Measurements from ENCODE around the gene PRUNE1.

The PRUNE1 gene

DNA sequence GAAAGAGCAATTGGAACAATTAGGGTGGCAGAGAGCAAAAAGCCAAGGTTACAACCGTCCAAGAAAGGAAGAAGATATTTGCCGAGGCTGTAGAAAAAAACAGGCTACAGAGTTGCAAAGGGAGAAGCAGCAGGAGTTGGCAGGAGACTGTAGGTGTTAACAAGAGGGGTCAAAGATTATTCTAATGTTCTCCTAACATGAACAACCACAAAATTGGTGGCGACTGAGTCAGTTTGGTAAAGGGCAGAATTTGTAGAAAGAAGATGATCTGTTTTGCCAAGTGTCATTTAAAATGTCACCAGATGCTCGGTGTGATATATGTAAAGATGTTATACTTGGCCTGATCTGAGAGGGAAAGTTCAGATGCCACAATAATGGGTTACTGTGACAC, 401 bp upstream of the PRUNE1 start:
- no peak for DNase-seq

DNA sequence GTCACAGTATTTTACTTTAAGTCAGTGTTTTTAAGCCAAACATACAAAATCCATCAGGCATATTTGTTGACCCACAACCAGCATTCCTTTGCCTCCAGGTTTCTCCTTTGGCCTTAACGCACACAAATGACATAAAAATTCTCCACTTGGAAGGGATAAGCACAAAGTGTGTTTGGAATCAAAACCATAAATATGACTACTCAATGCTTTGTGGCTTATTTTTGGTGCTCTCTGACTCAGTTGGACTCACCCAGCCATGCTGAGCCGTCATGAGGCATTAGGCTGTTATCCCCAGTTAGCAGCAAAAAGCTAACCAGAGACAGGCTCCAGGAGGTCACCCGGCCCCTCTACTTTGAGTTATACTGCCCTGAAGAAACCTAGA, 948 bp downstream of the PRUNE1 start:
- DNase-seq: no peak

DNA sequence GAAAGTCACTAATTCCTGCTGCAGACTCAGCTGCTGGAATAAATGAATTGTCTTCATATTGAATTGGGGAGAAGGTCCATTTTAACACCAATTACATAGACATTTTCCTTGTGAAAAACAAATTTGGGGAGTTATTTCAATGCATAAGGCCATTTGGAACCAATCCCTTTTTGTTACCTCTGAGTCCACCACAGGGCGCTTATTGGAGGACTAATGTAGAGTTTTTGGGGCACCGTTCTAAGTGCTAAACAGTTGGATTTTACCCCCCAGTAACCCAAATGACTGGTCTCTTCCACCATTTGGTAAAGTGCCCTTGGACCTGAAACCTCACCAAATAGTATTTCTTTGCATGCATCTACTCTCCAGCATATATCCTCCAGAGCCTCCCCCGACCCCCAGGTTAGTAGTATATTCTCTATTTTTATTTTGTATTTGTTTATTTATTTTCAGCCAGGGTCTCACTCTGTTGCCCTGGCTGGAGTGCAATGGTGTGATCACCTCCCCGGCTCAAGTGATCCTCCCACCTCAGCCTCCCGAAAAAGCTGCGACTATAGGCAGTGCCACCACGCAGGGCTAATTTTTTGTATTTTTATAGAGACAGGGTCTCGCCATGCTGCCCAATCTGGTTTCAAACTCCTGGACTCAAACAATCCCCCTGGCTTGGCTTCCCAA, 1.6 kb downstream of the PRUNE1 start:
- DNase-seq: no peak

DNA sequence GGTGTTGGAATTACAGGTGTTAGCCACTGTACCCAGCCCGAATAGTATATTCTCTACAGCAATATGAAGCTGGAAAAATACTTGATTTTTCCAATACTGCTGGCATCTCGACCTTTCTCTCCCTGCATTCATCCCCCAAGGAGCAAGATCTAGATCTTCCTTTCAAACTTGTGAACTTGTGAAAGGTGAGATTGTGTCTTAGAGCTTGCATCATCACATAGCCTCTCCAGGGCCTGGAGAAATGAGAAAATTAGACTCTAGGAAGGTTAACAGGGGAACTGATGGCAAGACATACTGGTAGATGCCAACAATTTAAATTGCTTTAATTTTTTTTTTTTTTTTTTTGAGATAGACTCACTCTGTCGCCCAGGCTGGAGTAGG, 2.1 kb downstream of the PRUNE1 start:
- no peak for DNase-seq

DNA sequence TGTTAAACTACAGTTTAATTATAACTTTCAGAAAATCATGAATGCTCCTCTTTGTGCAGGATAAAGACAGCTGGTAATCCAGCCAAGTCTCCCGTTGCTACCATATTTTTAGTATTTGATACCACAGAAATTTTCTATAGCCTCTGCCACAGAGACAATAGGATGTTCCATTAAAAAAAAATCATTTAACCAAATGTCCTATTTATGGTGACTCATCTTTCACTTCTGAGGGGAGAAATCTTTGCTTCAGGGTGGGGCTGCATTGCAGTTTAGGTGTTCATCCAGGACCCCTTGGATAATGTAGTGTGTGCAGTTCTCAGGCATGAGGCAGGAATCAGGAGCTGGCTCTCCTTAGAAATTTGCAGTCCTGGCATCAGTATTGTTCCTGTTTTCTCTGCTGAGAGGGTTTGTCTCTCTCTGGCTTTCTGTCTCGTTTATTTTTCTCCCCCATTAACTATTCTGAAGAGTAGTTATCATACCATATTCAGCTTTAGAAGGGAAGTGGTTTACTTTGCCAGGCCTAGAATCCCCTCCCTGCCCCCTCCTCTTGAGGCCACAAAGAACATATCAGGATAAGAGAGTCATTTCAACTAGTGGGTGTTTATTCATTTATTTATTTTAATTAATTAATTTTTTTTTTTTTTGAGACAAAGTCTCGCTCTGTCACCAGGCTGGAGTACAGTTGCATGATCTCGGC, 3.1 kb downstream of the PRUNE1 start:
- DNase-seq: no peak

DNA sequence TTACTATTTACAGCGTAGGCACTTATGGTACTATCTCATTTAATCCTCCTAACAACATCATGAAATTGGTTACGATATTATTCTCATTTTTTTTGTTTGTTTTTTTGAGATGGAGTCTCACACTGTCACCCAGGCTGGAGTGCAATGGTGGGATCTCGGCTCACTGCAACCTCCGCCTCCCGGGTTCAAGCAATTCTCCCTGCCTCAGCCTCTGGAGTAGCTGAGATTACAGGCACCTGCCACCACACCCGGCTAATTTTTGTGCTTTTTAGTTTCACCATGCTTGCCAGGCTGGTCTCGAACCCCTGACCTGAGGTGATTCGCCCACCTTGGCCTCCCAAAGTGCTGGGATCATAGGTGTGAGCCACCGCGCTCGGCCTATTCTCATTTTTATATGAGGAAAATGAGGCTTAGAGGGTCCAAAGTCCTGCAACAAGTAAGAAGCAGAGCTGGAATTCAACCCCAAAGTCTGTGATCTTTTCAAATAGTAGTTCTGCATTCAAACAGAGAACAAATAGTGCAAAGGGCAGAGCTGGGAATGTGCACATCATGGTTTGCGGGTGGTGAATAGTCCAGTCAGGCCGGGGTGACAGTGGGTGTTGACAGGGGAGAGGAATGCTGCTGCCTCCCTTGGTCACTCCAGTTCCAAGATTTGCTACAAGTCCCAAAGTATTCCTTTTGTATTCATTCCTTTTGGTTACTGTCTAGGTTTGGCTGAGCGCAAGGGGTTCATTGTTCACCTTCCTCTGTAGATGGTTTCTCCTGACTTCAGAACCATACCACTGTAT, 4.6 kb downstream of the PRUNE1 start:
- no peak for DNase-seq

DNA sequence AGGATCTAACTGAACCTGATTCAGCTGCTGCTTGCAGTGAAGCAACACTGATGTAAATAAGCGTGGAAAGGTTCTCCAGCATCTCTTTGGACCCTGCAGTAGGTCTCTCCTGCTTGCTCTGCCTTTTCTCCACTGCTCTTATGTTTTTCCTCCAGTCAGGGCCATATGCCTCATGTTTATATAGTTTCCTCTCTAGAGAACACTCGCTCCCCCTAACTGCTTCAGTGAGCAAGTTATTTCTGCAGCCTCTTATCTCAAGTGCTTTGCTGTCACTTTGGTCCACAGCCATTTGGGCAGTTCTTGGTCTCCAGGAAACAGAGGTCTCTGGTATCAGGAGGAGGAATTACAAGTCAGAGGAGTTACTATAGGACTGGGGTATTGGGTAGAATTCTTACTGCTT, 5.3 kb downstream of the PRUNE1 start:
- no peak for DNase-seq

DNA sequence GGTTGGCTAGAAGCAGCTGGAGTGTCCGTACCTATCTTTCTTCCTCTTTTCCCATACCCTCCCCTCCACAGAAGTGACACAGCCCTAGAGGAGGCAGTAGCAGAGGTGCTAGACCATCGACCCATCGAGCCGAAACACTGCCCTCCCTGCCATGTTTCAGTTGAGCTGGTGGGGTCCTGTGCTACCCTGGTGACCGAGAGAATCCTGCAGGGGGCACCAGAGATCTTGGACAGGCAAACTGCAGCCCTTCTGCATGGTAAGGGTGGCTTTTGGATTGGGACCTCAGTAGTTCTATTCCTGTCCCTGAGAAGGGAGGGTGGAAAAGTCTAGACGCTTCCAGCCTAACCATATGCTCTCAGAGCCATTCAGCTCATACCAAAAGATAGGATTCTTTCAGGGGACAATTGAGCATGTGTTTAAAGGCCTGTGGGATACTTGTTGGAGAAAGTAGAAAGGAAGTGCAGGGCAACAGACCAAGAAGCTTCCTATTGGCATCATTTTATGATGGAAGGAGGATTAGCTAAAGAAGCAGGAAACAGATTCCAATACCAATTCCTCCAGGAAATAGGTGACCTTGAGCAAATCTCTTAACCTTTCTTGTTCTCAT, 16.4 kb downstream of the PRUNE1 start:
- DNase-seq: peak; percentile 74 to 76

DNA sequence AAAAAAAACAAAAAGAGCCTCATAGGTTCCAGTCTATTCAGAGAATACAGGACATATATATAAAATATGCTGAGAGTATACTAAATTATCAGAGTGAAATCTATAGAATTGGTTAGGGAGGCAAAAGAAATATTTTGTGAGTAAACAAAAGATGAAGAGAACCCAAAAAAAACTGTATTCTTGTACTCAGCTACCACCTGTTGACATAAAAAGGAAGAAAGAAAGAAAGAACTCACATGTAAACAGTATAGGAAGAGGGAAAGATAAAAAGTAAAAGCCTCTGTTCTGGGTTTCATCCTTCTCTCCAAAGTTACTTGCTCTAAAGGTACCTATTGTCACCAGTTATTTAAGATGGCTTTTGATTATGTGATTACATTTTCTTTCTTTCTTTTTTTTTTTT, 18.2 kb downstream of the PRUNE1 start:
- DNase-seq: no peak

DNA sequence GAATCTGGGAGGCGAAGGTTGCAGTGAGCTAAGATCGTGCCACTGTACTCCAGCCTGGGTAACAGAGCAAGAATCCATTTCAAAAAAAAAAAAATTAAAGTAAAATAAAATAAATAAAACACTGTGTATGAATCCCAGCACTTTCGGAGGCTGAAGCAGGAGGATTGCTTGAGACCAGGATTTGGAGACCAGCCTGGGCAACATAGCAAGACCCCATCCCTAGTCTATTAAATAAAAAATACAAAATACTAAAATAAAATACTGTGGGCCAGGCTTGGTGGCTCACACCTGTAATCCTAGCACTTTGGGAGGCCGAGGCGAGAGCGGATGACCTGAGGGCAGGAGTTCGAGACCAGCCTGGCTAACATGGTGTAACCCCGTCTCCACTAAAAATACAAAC, 23.9 kb downstream of the PRUNE1 start:
- DNase-seq: no peak

DNA sequence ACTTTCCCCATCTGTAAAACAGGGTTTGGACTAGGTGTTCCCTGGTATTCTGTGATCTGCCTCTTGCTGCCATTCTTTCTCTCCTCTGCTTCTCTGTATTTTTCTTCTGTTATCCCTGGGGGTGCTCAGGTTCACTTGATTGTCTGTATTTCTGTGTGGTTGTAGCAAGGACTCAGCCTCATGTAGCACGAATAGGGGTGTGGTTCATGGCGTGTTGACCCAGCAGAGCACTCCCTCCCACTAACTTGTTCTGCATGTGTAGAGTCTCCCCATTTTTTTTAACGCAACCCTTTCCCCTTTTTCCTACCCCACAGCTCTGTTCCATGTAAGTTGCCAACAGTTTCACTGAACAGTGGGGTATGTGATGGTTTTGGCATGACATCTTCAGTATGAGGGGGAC, 26.9 kb downstream of the PRUNE1 start:
- no peak for DNase-seq

DNA sequence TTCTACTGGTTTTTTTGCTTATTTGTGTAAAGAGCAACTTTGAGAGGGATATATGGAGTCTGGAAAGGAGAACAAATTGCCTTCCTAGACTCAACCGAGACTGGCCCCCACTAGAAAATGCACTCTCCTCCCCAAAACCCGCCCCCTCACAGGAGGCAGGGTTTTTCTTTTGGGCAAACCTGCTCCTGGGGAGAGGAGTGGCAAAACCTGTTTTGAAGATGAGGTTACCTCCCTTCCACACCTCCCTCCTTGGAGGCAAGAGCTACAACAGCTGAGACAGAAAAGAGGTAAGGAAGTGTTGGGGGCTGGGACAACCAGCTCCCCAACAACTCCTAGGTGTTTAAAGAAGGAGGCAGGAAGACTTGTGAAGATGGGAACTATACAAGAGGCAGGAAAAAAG, 28.1 kb downstream of the PRUNE1 start, which contains the start of gene BNIPL:
Gene BNIPL (plus strand): TSS at position 231 of the 400 bp plus-strand sequence. CDS start 140 bp downstream, at position 371.
- no peak for DNase-seq

DNA sequence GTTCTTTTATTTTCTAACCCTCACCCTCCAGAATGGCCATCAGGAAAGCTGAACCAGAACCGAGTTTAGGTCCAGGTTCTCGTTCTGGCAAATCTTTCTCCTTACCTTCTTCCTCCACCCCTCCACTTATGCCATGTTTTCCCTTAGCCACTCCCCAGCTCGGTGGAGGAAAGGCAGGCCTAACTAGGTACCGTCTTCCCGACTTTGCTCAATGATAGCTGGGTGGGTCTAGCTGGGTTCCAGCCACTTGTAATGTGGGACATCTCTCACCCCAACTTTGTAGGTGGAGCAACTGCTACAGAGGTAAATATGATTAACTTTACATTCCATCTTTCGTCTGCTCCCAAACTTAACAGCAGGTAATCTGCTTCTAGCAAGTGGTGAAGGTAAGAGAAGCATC, 28.8 kb downstream of the PRUNE1 start:
- DNase-seq: no peak

DNA sequence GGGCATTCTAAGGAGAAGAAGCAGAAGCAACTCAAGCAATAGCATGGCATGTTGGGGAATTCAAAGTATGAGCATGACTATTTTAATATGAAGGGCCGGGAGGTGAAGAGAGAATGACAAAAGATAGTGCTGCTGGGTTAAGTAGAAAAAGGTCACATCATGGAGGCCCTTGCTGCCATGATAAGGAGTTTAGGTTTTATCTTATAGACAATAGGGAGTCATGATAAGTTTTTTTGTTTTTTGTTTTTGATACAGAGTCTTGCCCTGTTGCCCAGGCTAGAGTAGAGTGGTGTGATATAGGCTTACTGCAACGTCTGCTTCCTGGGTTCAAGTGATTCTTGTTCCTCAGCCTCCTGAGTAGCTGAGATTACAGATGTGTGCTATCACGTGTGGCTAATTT, 31.3 kb downstream of the PRUNE1 start:
- DNase-seq: no peak

DNA sequence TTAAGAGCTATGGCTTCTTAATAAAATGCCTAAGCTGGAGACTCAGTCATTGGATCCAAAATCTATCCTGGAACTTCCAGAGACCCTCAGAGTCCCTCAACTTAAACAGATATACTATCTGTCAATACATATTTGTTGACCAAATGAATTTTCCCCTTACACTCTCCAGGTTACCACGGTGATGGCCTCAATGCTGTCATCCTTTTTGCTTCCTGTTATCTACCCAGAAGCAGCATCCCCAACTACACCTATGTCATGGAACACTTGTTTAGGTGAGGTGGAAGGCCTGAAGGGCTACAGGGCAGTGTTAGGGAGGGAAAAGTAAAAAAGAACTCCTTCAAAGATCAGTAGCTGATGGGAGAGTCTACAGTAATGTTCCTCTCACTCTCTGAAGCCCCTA, 34.9 kb downstream of the PRUNE1 start:
- DNase-seq: no peak

DNA sequence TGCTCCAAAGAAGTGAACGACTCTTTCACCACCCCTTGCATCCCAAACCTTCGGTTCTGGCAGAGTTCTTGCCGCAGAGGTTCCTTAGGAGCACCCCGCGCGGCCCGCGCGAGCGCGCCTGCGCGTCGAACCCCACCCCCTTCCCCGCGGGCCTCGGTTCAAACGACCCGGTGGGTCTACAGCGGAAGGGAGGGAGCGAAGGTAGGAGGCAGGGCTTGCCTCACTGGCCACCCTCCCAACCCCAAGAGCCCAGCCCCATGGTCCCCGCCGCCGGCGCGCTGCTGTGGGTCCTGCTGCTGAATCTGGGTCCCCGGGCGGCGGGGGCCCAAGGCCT, 39.3 kb downstream of the PRUNE1 start, which contains the start of gene C1orf56:
Gene C1orf56 (plus strand): TSS at position 161 of the 334 bp plus-strand sequence. CDS start 97 bp downstream, at position 258.
- peak; percentile 32 to 43 for DNase-seq

DNA sequence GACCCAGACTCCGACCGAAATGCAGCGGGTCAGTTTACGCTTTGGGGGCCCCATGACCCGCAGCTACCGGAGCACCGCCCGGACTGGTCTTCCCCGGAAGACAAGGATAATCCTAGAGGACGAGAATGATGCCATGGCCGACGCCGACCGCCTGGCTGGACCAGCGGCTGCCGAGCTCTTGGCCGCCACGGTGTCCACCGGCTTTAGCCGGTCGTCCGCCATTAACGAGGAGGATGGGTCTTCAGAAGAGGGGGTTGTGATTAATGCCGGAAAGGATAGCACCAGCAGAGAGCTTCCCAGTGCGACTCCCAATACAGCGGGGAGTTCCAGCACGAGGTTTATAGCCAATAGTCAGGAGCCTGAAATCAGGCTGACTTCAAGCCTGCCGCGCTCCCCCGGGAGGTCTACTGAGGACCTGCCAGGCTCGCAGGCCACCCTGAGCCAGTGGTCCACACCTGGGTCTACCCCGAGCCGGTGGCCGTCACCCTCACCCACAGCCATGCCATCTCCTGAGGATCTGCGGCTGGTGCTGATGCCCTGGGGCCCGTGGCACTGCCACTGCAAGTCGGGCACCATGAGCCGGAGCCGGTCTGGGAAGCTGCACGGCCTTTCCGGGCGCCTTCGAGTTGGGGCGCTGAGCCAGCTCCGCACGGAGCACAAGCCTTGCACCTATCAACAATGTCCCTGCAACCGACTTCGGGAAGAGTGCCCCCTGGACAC, 39.8 kb downstream of the PRUNE1 start:
- DNase-seq: peak; percentile 59 to 70

DNA sequence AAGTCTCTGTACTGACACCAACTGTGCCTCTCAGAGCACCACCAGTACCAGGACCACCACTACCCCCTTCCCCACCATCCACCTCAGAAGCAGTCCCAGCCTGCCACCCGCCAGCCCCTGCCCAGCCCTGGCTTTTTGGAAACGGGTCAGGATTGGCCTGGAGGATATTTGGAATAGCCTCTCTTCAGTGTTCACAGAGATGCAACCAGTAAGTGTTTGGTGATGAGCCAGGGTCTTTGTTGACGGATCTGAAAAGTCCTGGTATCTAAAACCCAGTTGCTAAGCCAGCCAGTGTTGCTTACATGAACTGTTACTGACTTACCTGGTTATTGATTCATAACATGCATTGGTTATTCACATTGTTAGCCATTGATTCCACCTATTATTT, 40.4 kb downstream of the PRUNE1 start:
- DNase-seq: no peak

DNA sequence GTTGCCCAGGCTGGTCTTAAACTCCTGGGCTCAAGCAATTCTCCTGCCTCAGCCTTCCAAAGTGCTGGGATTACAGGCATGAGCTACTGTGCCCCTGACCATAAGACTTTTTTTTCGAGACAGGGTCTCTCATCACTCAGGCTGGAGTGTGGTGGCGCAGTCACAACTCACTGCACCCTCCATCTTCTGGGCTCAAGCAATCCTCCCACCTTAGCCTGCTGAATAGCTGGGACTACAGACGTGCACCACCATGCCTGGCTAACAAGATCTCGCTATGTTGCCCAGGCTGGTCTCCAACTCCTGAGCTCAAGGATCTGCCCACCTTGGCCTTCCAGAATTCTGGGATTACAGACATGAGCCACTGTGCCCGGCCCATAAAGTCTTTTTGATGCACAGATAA, 41.2 kb downstream of the PRUNE1 start:
- DNase-seq: no peak

DNA sequence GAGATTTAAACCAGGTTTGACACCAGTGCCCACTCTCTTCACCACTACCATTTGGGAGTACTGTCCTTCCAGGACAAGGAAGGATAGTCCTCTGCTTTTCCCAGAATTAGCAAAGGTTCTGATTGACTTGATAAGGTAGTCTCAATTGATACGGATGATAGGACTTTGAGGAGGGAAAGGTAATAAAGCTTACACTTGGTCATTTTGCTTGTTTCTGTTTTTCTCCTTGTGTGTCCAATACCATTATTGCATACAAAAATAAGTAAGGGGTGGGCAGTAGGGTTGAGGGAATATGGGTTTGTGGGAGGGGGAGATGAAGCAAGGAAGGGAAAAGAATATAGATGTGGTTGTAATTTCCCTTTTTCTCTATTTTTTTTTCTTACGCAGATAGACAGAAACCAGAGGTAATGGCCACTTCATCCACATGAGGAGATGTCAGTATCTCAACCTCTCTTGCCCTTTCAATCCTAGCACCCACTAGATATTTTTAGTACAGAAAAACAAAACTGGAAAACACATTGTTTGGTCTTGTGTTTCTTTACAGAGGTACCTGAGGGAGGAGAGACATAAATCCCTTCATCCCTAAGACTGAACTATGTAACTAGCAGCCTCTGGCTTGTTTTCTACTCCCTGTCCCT, 41.9 kb downstream of the PRUNE1 start:
- no peak for DNase-seq

DNA sequence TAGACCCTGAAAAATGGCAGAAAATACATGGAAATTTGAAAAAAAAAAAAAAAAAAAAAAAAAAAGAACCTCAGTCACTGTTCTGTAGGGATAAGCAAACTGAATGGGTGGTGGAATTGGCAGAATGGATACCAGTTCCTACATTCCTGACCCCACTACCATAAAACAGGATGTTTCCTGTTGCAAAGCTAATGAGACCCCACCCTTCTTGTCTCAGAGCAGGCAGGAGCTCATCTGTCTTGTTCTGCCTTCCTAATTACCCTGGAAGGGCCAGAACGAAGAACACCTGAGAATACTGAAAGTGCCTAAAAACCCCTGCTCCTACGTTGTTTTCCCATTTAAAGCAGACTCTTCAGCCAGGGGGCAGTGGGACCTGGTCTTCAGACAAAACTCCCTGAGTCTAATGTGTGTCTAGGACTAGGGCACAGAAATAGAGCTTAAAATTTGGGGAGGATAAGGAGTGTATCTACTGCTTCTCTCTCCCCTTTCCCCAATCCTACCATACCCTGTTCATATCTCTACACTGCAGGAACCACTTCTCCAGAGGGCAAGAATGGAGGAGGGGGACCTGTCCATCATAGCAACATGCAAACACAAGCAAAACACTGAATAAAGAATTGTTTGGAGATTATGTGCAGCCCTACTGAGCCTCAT, 43.2 kb downstream of the PRUNE1 start:
- DNase-seq: no peak

Measured in AML-193 (cell line).